GM18867 (cell line): ENCODE measurements around the gene TUBGCP2.
"Not testable (repeated sequence)": the region's sequence is repeated elsewhere in the genome, so short reads cannot be mapped to it uniquely, and the experiment has no call there.

Experiments
- ATAC-seq: cut with Tn5 transposase; IDR thresholded peaks from one replicate; pipeline ENCODE4 v1.9.1; 2021; ENCODE audit warnings: mild to moderate bottlenecking, moderate library complexity; ENCODE audit not compliant: unreplicated experiment

TUBGCP2 gene

DNA sequence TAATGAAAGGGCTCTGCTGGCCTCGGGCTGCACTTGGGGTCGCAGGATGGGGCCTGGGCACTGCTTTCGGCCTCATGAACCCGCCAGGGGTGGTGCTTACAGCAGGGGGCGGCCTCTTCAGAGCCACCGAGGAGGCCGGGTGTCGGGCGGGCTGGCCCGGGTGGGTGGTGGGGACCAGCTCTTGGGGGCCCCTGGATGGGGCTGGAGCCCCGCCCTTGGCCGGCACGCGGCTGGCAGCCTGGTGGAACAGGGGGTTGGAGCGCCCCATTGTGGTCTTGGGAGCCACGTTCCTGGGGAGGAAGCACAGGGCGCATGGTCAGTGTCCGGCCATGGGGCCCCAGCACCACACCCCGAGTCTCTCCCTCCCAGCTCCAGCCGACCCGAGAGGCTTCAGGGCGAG lies 40.8 kb downstream of the TUBGCP2 start:
- no peak for ATAC-seq

DNA sequence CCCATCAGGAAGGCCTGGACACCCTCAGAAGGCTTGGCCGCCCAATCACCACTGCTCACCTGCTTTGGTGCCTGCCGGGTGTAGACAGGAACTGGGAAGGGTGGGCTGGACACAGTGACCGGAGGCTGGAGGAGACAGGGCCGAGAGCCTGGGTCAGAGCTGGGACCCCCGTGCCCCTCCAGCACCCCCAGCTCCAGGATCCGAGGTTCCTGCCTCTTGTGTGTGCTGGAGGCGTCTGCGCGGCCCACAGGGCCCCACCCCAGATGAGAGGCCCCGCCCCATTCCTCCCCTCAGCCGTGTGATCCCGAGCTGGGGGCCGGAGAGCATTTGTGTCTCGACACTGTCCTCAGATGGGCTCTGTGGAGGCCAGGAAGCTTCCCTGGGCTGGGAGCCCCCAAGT lies 41.4 kb downstream of the TUBGCP2 start:
- no peak for ATAC-seq

DNA sequence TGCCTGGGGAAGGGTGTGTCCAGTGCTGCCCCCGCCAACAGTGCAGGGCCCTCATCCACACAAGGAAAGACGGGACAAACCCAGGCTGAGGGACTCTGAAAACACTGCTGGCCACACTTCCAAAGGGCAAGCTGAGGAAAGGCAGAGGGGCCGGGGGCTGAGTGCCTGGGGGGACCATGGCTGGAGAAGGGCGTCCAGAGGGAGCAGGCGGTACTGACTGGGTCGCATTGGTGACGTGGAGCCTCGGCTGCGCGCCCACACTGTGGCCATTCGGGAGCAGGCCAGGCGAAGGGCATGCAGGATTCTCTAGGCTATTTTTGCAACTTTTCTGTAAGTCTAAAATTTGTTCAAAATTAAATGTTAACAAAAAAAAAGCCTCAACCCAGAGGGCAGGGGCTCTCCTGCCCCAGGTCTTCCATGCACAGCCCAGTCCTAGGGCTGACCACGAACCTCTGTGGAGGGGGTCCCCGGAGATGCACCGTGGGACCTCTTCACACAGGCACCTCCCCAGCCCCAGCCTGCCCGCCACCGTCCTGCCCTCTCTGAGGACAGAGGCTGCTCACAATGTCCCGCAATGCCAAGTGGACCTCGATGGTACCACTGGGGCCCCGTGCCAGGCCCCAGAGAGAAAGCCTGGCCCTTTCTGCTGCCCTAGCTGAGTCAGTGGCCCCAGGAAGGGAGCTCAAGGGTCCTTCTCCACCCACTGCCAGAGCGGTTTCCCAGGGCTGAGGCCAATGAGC lies 42.4 kb downstream of the TUBGCP2 start:
- ATAC-seq = no peak

DNA sequence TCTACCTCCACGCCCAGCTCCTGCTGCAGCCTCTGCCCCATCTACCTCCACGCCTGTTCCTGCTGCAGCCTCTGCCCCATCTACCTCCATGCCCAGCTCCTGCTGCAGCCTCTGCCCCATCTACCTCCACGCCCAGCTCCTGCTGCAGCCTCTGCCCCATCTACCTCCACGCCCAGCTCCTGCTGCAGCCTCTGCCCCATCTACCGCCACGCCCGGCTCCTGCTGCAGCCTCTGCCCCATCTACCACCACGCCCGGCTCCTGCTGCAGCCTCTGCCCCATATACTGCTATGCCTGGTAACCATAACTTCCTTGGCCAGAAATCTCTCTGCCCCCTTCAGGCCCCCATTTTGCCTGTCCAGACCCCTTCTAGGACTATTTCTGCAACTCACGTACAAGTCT lies 43.6 kb downstream of the TUBGCP2 start:
- not testable (repeated sequence) for ATAC-seq

DNA sequence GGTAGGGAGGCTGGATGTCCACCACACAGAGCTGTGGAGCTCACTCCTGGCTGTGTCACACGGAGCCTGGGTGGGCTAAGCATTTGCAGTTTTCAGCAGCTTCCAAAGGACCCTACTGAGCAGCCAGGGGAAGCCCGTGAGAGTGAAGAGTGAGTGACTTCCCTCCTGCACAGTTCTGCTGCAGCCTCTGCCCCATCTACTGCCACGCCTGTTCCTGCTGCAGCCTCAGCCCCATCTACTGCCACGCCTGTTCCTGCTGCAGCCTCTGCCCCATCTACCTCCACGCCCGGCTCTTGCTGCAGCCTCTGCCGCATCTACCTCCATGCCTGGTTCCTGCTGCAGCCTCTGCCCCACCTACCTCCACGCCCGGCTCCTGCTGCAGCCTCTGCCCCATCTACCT lies 44.2 kb downstream of the TUBGCP2 start:
- ATAC-seq = no peak

DNA sequence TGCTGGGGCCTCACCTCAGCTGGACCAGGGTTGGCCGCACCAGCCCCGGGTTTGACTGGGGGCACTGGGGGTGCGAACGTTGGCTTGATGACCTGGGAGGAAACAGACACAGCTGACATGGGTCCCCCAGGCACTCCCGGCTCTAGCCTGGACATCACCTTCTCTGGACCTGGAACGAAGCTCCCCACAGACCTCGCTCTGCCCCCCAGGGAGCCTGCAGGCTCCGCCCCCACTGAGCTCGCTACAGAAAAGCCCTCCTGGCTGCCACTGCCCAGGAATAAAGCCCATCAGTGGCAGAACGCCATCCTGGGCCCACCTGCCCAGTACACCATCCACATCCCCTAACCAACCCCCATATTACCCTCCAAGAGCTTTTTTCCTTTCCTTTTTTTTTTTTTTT lies 45.0 kb downstream of the TUBGCP2 start:
- ATAC-seq = no peak

DNA sequence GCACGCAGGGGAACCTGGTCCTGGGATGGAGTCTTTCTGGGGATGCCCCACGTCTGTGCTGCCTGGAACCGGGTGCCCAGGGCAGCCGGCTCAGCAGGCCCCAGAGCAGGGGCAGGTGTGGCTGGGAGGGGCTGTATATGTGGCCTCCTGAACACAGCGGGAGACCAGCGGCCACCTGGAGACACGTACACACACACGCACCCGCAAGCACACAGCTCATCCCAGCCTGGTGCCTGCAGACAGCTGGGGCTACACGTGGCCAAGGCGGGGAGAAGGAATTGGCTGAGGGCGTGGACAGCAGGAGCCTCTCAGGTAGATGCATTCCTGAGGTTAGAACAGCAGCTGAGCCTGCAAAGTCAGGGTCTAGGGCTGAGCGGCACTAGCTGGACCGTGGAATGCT lies 46.0 kb downstream of the TUBGCP2 start:
- ATAC-seq = no peak

DNA sequence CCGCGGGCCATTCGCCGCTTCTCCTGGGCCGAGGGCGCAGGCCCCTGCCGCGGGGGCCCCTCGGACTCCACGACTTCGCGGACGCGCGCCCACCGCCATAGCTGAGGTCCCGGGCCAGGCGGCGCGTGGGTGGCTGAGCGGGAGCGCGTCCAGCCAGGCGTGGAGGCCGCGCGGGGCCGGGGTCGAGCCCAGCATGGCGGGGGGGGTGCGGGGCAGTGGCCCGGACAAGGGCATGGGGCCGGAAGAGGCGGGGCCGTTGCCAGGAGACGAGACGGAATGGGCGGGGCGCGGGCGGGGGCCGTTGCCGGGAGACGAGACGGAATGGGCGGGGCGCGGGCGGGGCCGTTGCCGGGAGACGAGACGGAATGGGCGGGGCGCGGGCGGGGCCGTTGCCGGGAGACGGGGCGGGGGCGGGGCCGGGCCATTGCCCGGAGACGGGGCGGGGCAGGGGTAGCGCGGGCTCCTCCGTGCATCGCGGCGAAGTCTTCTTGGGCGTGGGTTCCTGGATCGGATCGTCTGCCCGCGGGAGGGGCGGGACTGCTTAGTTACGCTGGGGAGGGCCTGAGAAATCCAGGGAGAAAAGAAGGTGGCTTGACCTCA lies 46.8 kb downstream of the TUBGCP2 start:
- peak; percentile 75 for ATAC-seq

DNA sequence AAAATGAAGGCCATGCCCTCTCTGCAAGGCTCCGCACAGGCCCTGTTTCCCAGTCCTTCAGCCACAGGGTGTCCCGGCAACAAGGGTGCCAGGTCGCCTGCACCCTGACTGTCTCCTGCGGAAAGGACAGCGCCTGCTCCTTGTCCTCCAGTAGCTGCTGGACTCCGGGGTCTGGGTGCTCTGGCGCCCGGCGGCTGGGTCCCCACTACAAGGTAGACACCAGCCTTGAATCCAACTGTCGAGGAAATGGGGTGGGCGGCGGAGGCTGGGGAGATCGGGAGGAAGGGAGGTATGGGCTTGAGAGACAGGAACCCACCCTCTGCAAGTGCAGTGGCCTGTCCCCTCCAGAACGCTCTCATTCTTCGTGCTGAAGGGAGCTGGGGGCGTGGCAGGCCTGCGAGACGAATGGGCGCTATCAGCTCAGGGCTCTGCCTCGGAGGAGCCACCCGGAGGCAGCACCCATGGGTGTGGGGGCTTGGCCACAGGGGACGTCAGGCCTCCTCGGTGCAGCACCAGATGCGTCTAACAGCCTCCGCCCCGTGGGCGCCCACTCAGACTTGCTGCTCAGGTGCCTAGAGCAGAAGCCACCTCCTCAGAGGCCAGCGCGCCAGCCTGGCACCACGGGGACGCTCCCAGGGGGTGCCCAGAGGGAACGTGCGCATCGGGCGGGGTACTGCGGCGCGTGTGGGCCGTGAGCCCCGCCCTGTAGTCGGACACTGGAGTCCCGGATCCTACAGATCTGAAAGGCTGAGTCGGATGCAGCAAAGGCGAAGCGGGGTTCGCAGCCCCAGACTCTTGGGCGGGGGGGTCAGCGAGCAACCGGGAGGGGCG lies 47.6 kb downstream of the TUBGCP2 start:
- ATAC-seq = peak; percentile 58

DNA sequence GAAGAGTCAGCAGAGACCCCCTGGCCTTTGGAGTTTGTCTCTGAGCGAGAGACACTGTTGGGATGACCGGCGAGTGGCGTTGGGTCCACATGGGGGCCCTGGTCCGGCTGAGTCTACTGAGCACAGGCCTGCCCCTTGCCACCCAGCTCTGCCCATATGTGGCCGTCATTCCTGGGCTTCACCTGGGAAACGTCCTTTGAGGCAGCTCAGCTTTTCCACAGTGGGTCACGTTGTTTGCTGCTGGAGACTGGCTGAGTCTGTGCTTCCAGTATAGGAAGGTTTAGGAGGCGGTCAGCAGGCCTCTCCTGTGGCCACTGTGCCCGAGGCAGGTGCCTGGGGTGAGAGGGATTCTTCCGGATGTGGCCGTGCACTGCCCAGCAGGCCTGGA lies 49.1 kb downstream of the TUBGCP2 start:
- no peak for ATAC-seq

DNA sequence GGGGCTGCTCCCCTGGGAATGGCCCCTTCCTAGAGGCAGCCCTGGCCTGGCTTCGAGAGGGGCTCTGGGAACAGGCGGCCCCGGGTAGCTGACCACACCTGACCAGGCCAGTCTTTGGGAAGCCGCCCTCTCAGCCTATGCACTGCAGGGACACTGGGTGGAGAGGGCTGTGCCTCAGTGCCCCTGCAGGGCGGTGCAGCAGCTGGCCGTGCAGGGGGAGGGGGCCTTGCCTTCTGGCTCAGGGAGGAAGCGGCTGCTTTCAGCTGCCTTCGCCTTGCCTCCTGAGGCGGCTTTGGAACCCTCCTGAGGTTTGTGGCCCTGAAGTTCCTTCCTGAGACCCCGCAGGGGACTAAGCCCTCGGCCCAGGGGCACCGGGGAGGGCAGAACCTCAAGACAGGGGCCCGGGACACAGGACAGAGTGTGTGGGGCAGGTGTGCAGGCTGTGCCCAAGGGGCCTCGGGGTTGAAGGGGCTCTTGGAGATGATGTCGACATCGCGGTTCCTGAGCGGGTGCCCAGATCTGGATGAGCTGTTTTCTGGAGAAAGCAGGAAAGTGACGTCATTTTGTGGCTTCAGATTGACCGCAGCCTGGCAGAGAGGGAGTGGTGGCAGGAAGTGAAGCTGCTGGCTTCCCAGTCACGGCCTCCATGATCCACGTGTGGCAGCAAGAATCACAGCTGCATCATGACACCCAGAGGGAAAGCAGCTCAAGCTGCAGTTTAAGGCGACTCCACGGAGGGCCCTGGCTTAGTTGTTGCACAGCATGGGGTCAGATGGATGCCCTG lies 49.7 kb downstream of the TUBGCP2 start:
- no peak for ATAC-seq

DNA sequence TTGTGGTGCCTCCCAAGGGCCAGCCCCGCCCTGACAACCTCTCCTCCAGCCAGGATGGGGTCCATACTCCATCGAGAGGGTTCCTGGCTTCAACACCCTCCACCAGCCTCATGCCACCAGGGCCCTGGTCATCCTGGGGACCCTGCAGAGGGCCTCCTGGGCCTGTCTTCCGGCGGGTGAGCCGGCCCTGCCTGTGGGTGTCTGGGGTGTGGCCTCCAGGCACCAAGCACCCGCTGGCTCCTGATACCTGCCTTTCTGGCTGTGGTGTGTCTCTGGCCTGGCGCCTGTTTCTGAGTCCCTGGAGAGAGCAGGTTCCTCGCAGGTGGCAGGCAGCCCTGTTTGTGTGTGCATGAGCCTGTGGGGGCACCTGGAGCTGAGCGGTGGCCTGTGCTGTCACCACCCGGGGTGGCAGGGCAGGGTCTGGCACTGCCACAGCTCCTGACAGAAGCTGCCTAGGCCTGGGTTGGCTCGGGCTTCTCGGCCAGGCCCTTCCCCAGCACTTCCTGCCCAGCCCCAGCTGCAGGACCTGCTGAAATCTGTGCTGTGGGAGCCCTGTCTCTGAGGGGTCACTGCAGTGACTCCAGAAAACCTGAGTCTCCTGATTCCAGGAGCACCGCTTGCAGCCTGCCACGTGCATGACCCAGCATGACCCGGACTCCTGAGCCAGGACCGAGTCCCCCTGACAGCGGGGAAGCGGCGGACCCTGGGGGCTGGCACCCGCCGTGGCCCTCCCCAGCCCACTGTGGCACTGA lies 50.4 kb downstream of the TUBGCP2 start:
- no peak for ATAC-seq

DNA sequence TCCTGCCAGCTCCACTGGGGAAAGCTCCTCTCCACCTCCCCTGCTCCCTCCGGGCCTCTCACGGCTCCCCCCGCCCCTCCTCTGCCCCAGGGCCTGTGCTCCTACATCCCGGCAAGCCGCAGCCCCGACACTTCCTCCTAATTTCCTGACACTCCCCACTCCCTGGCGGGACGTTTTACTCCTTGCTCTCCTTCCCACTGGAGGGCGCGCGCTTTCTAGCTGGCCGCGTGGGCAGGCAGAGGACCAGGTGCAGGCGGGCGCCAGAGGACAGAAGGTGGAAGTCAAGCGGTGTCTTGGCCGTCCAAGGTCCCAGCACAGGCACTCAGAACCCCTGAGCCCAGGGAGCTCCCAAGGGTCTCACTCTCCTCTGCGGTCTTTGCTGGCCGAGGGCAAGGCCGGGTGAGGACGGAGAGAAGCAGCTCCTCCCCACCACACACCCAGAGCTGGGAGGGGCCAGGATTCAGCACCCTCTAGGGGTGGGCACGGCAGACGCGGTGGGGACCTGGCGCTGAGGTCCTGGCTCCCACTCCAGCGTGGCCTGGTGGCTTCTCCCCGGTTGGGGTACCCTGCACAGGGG lies 51.1 kb downstream of the TUBGCP2 start:
- no peak for ATAC-seq

DNA sequence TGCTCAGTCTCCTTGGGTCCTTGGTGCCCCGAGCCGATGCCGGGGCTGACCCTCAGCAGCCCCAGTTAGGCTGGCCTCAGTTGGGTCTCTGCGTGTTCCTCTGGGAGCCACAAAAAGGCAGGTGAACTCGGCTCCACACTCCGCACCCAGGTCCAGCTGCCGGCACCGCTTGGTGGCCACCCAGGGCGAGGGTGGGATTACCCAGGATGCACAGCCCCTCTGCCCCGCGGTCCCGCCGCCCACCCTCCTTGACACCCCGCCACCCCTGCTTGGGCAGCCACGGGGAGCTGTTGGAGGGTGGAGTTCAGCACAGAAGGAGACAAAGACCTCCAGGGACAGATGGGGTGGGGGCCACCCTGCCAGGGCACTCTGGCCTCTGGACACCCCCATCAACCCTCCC lies 53.3 kb downstream of the TUBGCP2 start:
- no peak for ATAC-seq

DNA sequence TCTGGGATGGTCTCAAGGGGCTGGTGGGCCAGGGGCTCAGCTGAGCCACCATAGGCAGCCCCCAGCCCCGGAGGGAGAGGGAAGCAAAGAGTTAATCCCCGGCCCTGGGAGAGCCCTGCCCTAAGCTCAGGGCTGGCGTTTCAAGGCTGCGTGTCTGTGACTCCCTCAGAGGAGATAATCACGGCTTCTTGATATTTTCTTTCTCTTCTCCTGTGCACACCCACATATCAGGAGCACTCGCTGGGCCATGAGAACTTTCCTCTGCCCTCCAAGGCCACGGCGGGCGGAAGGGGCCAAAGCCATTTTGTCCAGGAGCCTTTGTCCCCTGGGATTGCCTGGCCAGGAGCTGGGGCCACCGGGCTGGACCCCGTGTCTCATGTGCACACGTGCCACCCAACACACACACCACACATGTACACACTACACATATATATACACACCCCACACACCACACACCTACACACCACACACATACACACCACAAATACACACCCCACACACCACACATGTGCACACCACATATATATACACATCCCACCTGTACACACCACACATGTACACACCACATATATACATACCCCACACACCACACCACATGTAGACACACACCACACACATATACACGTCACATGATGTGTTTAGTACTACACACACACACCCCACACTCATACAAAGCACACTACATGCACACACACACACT lies 54.1 kb downstream of the TUBGCP2 start:
- no peak for ATAC-seq

DNA sequence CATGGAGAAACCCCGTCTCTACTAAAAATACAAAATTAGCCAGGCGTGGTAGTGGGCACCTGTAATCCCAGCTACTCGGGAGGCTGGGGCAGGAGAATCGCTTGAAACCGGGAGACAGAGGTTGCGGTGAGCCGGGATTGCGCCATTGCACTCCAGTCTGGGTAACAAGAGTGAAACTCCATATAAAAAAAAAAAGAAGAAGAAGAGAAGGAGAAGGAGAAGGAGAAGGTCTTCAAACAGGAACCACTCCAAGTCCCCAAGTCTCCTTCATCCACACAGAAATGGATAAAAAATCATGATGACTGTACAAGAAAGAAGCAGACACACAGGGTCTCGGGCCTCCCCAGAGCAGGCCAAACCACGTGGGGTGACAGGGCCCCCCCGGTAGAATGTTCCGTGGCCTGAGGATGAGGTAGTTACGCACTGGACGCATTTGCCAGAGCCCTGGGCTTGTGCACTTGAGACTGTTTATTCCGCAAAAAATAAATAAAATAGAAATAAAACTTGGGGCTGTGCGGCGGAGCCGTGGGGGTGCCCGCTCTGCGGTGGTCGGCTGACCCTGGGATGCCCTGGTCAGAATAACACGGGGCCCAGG lies 55.2 kb downstream of the TUBGCP2 start:
- ATAC-seq = no peak

DNA sequence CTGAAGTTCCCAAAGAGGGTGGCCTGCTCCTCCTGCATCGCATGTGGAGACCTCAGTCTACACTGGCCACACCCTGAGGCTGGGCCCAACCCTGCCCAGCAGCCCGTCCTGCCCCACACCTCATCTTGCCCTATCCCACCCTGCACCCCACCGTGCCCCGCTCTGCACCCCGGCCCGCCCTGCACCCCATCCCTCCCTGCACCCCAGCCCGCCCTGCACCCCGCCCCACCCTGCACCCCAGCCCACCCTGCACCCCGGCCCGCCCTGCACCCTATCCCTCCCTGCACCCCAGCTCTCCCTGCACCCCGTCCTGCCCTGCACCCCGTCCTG lies 56.5 kb downstream of the TUBGCP2 start:
- no peak for ATAC-seq

DNA sequence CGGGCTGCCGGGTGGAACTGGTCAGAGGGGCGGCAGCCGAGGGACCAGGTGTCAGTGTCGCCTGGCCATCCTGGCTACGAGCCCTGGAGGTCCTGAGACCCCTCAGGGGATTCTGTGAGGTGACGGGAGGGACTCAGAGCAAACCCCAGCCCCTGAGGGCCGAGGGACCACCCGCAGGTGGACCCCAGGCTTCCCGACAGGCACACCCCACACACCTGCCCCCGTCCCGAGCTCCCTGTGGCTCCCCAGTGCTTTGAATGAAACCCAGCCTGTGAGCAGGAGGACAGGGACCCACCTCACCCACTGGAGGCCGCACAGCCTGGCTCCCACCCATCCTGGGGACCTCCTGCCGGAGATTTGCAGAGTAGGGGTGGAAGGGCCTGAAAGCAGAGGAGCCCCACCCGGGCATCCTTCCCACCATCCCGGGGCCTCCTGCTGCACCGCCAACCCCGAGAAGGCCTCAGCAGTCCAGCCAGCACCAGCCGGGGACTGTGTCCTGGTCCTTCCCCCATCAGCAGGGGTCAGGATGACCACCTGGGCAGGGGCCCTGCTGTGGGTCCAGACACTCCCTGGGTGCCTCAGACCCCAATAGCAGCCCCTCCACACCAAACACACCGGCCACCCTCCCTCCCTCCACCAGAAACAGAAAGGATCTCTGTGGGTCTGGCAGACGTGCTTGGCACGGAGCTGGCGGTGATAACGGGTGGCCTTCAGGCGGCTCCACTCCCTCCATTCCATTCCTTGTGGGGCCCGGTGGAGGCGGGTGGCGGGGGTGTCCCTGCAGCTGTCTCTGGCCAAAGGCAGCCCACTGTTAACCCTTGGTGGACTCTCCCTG lies 57.1 kb downstream of the TUBGCP2 start:
- ATAC-seq = no peak
